GM20431 (cell line): ENCODE data around the gene ADAMTS16.

Experiments
- in situ Hi-C: fragments of 300-500 bp; cut with MseI, MboI; formaldehyde crosslinking; loops from one replicate; pipeline ENCODE4 v1.15.0; 2020; ENCODE audit warnings: low sequenced_read_pairs; ENCODE audit not compliant: unreplicated experiment

Gene ADAMTS16

DNA sequence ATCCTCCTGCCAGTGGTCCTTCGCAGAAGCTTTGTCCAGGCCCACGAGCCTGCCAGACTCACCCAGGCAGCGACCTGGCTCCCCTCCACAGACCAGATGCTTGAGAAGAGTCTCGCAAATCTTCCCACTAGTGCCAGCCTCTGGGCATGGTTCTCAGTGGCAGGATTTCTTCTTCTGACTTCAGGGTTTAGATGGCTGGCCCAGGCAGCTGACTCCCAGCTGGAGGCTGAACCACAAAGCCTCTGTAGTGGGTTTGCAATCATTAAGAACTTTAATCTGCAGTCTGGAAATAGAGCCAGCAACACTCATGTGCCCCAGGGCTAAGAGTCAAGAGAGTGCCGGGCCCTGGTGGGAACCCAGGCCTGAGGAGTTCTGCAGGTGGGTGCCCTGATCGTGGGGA is 191.7 kb downstream of the ADAMTS16 start:
- in situ Hi-C loops = no loop called here

DNA sequence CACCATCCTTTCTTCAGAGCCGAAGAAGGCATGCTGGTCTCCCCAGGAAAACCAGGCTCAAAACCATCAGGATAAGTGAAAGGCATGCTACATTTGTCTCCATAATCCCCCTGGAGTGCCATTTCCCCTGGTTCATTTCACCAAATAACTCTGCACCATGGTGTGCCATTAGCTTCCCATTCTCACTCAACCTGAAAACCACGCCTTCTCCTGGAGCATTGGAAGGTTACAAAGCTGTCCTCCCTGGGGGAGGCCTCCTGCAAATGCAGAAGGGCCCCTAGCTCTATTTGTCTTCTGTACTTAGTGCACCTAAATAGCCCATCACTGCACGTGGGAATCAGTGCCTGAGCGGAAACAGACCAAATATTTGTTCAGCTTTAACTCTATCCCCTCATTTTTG is 192.2 kb downstream of the ADAMTS16 start:
- in situ Hi-C loops = no loop called here

DNA sequence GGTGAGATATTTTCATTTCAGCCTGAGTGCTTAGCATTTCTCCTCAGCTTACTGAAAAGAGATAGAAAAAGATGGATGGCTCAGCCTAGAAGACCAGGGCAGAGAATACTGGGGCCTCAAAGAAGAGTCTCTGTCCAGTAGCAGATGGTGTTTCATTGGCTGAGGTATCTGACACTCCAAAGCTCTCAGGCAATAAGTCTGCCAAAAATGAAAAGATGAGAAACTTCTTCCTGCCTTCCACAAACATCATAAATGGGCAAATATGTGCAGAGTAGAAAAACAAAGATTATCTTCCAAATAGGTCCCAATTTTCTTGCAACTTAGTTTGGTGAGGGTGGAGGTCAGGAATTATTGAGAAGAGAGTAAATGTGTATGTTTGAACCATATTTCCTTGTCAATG is 195.0 kb downstream of the ADAMTS16 start:
- in situ Hi-C loops = no loop called here

DNA sequence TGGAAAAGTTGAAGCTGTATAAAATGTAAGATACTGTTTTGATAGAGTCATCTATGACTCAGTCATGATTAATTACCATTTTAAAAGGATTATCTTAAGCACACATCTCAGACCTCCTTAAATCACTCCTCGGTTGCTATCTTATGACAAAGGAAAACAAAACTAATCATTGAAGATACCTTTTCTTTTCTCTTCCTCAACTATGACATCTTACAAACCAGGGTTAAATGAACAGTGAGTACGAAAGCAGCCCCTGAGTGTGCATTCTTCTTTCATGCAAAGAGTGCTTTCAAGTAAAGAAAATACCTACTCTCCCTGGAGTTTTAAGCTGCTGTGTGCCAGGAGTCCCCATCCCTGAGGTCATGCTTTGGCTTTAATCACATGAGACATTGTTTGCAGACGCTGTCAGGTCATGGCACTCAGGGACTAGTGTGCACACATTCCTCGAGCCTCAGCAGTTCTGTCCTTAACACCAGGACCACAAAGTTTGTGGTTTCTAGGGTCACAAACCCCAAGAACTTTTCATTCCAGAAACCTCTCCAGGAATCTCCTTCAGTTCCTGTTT is 195.7 kb downstream of the ADAMTS16 start:
- in situ Hi-C loops = no loop called here

DNA sequence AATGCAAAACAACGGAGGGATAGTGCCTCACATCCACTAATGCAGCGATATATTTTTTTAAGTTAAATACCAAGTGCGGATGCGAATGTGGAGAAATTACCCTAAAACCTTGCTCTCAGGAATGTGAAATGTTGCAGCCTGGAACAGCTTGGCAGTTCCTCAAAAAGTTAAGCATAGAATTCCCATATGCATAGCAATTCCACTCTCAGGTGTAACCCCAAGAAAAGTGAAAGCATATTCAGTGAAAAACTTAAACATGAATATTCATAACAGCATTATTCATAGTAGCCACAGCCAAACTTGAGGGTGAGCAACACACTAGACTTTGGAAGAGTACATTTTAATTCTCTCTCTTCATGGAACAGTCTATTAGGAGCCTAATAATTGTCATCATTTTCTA is 199.1 kb downstream of the ADAMTS16 start:
- in situ Hi-C loops = no loop called here

DNA sequence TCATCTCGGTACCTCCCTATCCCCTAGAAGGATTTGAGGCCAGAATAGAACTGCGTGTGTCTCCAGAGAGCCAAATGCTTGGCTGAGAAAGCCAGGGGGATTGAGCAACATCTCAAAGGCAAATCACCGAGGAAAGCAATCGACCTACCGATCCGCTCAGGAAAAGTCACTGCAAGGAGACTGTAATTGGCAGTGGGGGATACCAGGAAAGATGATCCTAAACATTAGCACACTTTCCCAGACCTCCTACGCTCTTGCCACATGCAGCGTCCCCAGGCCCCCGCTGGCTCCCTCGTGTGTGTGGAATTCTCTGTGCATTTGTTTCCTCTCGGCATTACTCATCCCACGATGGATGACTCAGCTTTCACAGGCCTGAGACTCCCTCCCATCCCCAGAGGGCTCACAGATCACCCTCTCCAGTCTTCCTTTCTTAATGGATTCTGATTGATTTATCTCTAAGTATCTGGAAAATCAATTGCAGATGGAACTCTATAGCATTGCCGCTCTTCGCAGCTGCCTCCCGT is 200.1 kb downstream of the ADAMTS16 start:
- in situ Hi-C loops = no loop called here

DNA sequence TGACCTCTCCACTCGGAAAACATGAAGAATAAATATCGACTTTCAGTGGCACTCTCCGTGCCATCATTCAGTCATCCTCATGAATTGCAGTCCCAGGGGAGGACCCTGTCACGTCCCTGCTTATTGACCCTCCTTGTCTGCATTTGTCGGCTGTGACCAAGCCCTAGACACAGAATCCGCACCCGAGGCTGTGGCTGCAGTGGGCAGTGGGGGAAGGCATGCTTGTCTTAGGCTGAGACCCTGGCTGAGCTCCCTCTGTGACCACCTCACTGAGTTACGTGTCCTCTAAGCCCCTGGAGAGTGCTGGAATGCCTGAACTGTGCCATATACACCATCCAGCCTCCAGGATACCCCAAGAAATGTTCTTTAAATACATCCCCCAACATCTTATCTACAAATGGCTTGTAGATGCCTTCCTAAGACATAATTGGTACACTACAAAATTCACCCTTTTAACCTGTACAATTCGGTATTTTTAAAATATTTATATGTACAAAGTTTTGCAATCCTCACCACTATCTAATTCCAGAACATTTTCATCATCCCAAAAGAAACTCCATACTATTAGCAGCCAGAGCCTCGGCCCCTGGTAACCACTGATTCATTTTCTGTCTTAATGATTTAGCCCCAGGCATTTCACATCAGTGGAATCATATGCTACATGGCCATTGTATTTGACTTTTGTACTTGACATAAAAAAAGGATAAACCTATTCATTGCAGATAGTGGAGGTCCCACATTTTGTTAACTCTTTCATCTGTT is 201.6 kb downstream of the ADAMTS16 start:
- in situ Hi-C loops = no loop called here

DNA sequence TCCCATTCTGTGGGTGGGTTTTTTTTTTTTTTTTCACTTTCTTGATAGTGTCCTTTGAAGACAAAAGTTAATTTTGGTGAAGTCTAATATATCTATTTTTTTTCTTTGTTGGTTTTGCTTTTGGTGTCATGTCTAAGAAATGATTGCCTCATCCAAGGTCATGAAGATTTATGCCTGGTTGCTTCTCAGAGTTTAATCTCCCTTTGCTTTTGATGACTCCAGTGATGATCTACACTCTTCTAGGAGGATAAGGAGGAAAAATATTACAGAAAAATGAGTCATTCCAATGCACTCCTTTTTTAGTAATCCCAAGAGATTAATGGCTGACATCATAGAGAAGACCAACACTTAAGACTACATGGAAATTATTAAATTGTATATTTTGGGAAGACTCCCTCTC is 202.7 kb downstream of the ADAMTS16 start:
- in situ Hi-C loops = no loop called here

DNA sequence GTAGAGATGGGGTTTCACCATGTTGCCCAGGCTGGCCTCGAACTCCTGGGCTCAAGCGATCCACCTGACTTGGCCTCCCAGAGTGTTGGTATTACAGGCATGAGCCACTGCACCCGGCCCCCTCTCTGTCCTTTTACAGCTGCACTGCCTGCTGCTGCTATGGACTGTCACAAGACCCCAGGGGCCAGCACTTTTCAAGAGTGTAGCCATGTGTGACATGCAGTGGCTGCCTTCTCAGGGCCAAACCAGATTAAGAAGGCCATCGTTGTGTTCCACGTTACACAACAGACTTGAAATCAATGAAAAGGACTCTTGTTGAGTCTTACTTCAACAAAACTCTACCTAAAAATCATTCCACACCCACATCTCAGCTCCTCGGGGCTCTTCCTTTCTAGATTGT is 203.4 kb downstream of the ADAMTS16 start:
- in situ Hi-C loops = no loop called here

DNA sequence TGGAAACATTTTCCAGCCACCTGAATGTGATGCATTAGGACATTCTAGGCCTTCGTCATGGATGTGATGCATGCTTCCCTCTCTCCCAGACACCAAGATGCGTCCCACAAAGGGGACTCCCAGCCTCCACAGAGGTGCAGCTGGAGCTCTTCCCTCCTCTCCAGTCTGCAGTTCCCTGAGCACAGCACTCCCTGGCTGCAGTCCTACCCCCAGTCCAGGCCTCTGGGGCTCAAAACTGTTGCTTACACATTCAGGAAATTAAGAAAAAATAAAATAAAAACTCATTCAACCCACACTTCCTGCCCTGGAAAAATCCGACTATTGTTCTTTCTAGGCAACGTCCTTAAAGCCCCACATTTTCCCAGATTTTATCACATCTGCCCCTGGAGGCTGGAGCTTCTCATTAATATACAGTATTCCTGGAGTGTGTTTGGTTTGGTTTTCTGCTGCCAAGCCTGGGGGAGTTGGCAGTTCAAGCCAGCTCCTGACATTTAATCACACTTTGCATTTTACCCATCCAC is 204.0 kb downstream of the ADAMTS16 start:
- in situ Hi-C loops = no loop called here

DNA sequence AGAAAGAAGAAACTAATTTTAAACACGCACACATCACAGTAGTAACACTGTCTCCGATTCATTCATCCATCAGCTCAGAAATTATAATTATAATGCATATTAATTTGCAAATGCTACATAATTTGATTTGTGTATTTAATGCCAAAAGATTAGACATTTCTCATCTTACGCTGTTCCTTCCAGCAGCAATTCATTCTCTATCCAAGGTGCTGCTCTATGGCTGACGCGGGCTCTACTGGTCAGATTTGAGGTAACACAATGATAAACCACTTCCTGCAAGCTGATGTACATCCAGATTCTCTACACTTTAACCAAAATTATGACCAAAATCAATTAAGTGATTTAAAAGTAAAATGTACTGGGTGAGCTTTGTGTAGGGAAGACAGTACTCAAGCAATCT is 204.5 kb downstream of the ADAMTS16 start:
- in situ Hi-C loops = no loop called here

DNA sequence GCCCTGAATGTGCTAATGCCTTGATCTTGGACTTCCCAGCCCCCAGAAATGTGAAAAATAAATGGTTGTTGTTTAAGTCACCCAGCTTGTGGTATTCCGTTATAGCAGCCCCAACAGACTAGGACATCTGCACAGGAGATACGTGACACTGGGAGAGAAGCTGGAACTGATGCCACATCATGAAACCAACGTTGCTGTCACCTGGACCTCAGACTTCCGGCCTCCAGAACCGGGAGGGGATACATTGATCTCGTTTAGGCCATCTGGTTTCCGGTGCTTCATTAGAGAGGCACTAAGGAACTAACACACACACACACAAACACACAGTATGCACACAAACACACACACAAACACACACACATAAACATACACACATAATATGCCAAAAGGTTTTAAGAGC is 207.3 kb downstream of the ADAMTS16 start:
- in situ Hi-C loops = no loop called here

DNA sequence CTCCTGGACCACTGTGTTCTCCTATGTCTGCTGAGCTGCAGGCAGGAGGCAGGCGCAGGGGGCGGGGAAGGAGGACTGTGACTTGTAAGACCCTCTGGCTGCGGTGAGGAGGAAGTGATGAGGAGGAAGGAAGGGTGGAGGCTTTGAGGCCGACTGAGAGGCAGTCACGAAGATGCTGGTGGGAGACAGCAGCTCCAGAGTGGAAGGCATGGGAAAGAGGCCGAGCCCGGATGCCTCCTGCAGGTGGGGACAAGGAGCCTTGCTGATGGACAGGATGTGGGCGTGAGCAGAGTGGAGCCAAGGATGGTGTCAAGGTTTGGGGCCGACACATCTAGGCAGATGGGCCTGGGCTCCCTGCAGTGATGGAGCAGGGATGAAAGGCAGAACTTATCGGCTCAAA is 208.0 kb downstream of the ADAMTS16 start:
- in situ Hi-C loops = no loop called here

DNA sequence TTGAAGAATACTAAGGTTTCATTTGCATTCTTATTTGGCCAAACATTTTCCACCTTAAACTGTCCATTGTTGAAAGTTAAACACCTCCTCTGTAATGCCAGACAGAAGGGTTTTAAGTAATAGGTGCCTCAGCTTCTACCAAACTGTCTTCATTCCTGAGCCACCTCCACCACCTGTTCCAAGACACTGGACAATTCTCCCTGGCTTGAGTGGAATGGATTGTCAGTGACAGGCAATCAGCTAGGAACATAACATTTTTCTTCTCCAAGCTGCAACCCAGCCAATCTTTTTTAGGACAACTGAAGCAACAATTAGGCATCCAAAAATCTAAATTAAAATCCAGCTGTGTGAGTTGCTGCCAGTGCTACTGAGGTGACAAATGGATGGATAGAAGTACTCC is 208.4 kb downstream of the ADAMTS16 start:
- in situ Hi-C loops = no loop called here

DNA sequence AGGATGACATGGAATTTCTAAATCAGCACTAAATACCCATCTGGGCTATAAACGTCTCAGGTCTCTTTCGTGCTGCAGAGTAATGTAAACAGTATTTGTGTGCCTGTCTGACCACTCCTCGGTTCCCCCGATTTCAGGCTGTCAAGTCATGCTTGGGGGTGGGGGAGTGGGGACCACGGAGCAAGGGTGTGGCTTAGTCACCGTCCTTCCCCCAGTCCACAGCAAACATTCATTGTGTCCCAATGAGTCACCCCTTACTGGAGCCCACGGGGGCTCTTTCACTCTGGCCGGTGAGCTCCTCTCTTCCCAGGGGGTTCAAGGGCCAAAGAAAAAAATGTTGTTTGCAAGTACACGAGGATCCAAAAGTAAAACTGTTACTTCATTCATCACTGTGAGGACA is 210.0 kb downstream of the ADAMTS16 start:
- in situ Hi-C loops = no loop called here

DNA sequence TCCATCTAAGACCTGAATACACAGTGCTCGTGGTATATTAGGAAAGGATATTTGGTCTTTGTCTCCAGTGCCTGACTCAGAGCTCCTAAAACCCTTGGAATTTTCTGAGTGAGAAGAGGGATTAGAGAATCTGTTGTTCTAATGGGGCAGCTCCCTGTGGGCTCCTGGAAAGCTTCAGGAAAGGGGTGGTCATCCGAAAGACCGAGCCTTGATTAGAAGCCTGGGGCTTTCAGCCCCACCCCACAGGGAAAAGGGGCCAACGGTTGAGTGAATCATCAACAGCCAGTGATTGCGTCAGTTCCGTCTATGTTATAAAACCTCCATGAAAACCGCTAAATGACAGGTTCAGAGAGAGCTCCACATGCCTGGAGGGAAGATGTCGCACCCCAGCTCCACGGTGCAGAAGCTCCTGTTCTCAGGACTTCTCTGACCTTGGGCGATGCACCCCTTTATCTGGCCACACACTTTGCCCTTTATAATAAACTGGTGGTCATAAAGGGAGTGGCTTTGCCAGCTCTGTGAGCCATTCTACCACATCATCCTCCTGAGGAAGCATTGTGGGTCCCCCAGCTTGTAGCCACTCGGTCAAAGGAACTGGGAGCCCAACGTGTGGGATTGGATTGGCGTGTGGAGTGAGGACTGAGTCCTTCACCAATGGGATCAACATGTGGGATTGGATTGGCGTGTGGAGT is 211.3 kb downstream of the ADAMTS16 start:
- in situ Hi-C loops = no loop called here

DNA sequence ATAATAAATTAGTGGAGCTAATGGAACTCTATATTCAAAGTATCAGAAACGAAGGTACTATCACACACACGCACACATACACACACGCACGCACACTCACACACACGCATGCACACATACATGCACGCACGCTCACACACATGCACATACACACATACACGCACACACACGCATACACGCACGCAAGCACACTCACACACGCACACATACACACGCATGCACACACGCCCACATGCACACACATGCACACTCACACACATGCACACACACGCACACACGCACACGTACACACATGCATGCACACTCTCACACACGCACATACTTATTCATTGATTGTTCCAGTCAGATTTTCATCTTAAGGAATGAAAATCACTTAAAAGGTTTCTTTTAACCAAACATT is 212.5 kb downstream of the ADAMTS16 start:
- in situ Hi-C loops = no loop called here

DNA sequence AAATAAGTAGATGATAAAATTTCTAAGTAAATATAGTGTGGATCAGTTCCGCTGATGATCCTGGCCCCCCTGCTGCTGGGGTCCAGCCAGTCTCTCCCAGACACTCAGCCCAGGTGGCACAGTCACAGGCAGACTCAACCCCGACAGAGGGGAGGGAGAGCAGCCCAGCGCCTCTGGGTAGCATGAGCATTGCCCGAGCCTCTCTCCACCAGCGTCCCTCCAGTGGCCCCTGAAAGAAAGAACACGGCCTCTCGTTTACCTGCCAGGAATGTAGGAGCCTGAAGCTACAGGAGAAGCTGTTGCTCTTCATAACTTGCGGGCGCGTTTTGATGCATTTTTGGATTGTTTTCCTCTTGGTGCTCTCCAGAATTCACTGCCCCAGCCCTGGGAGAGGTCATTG is 213.6 kb downstream of the ADAMTS16 start:
- in situ Hi-C loops = no loop called here

DNA sequence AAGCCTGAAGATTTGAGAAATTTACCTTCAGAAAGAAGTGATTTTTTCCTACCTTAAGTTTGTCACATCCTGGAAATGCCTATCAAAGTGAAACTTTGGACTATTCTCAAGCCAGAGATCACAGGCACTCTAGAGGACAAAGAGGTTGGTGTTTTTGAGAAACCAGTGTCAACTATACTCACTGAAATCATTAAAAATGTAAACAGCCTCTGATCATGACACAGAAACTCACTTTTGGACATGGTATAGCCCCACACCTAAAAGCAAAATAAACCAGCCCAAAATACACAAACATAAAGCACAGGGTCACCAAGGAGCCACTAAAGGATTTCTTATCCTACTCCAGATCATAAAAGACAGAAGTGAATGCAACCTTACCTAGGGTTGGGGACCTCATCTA is 216.6 kb downstream of the ADAMTS16 start:
- in situ Hi-C loops = no loop called here

DNA sequence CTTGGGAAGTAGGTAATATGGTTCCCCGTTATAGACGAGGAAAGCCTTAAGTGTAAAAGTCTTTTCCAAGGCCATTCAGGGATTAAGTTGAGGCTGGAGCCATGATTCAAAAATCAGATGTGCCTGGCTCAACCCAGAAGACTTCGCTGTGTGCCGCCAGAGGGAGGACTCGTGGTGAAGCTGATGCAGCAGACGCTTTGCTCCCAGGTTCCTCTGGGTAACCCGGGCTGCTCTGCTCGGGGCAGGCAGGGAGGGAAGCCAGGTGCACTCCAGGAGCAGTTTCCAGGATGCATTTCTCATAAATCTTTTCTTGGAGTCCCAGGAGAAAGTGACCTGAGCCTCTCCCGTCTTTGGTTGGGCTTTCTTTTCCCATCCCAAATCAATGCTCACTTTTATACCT is 219.5 kb downstream of the ADAMTS16 start:
- in situ Hi-C loops = no loop called here

DNA sequence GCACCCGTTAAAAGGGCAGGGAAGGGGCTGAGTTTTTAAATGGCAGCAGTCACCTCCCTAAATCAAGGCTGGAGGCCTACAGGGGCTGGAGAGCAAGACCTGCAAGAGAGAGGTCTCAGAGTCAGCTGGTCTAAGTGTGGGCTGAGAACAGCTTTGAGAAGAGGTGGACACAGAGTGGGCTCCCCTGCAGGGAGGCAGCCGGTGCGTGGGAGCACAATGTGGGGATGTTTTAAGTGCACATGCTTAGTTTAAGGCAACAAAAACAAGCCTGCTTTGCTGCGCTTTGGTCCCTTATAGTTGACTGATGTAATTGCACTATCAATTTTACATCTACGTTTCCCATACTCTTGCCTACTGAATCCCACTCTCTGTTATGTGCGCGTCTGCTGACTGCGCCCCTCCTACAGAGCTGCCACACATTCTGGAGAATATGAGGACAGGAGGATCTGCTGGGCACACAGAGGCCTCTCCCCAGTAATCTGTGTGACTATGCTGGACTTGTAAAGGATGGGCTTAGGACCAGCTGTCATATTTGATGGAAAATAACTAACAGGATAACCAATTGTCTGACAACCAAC is 220.3 kb downstream of the ADAMTS16 start:
- in situ Hi-C loops = no loop called here
